Measurements from ENCODE around the gene SRRM3.

GRCh38 chr7:76285604-76286374, 84.1 kb downstream of the SRRM3 start:
- no peak for TF ChIP-seq POLR2A (IDR thresholded peaks at IDR 0.05)
- TF ChIP-seq, protein P1, sequence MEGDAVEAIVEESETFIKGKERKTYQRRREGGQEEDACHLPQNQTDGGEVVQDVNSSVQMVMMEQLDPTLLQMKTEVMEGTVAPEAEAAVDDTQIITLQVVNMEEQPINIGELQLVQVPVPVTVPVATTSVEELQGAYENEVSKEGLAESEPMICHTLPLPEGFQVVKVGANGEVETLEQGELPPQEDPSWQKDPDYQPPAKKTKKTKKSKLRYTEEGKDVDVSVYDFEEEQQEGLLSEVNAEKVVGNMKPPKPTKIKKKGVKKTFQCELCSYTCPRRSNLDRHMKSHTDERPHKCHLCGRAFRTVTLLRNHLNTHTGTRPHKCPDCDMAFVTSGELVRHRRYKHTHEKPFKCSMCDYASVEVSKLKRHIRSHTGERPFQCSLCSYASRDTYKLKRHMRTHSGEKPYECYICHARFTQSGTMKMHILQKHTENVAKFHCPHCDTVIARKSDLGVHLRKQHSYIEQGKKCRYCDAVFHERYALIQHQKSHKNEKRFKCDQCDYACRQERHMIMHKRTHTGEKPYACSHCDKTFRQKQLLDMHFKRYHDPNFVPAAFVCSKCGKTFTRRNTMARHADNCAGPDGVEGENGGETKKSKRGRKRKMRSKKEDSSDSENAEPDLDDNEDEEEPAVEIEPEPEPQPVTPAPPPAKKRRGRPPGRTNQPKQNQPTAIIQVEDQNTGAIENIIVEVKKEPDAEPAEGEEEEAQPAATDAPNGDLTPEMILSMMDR (IDR thresholded peaks at IDR 0.05): no peak
